Suprapubic skin (tissue), 3 donors: ENCODE measurements around the gene ABCA9.

ENCODE experiments used
- CTCF ChIP-seq, 2 donors: fragments of 200-600 bp in 1 of 2; fragments of 450-650 bp in 1 of 2; sonication (generic) in 1 of 2; IDR thresholded peaks; one replicate each; pipeline ENCODE4 v1.5.1; 2016 to 2019; ENCODE audit warnings: antibody characterized with exemption in 2 of 2, mild to moderate bottlenecking in 1 of 2, moderate library complexity in 1 of 2
- EP300 ChIP-seq: sonication (generic); formaldehyde crosslinking; IDR thresholded peaks from one replicate; pipeline ENCODE4 v1.6.1; 2017; ENCODE audit warnings: antibody characterized with exemption
- POLR2A ChIP-seq, 2 donors: fragments of 450-650 bp; IDR thresholded peaks; one replicate each; pipeline ENCODE4 v1.6.1; 2017; ENCODE audit warnings: antibody characterized with exemption in 2 of 2, mild to moderate bottlenecking in 2 of 2, moderate library complexity in 2 of 2

- no peak for TF ChIP-seq CTCF (IDR thresholded peaks at IDR 0.05)
- TF ChIP-seq EP300, result no peak
- no peak for TF ChIP-seq POLR2A (IDR thresholded peaks at IDR 0.05)
These were observed 22.0 kb upstream of the ABCA9 start for GRCh38 chr17:69082696-69083095.
